Heart right ventricle (tissue), 16 donors: ENCODE data around the gene FAM76B. TPM values are rescaled to one million over a fixed set of nuclear protein-coding genes. Genes with fewer than 3 reads are reported as not detected.

ENCODE experiments used
- ATAC-seq, 8 donors: fragments of 200-7000 bp; cut with Tn5 transposase; one replicate each; pipeline ENCODE4 v1.9.1; 2020; ENCODE audit warnings: mild to moderate bottlenecking in 8 of 8, moderate library complexity in 8 of 8, moderate number of reproducible peaks in 1 of 8
- DNase-seq, 2 donors: peaks; one replicate each; pipeline ENCODE4 v3.0.0-alpha.2; 2020
- H3K27ac ChIP-seq, 10 donors: fragments of 200-600 bp; sonication (generic) in 2 of 10; one replicate each; pipeline versions ENCODE4 v1.5.0 to v1.8.0; 2020 to 2022; ENCODE audit warnings: mild to moderate bottlenecking in 3 of 10
- H3K27me3 ChIP-seq, 7 donors: fragments of 200-600 bp; one replicate each; pipeline ENCODE4 v1.8.0; 2021 to 2022; ENCODE audit warnings: mild to moderate bottlenecking in 2 of 7
- H3K36me3 ChIP-seq, 9 donors: fragments of 200-600 bp; sonication (generic) in 1 of 9; one replicate each; pipeline versions ENCODE4 v1.5.0 to v1.8.0; 2020 to 2022; ENCODE audit warnings: mild to moderate bottlenecking in 2 of 9
- H3K4me1 ChIP-seq, 9 donors: fragments of 200-600 bp; sonication (generic) in 1 of 9; one replicate each; pipeline versions ENCODE4 v1.5.0 to v1.8.0; 2020 to 2022; ENCODE audit warnings: mild to moderate bottlenecking in 4 of 9
- H3K4me3 ChIP-seq, 10 donors: fragments of 200-600 bp; sonication (generic) in 2 of 10; one replicate each; pipeline versions ENCODE4 v1.5.0 to v1.8.0; 2020 to 2022; ENCODE audit warnings: mild to moderate bottlenecking in 7 of 10, moderate library complexity in 2 of 10
- H3K9me3 ChIP-seq, 11 donors: fragments of 200-600 bp in 10 of 11; sonication (generic) in 2 of 11; one replicate each; pipeline versions ENCODE4 v1.5.0 to v1.8.0; 2013 to 2022; ENCODE audit warnings: mild to moderate bottlenecking in 2 of 11, control low read depth in 1 of 11, moderate library complexity in 1 of 11
- WGBS, 2 donors: extraction: QIAGEN DNeasy Blood & Tissue Kit; methylation state at CpG; one replicate each; pipeline ENCODE4 v1.1.7; 2013; ENCODE audit warnings: inconsistent platforms in 1 of 2; 5-methylcytosine and 5-hydroxymethylcytosine counted together
- intact Hi-C, 10 donors: fragments of 100-400 bp; cut with DNase I; formaldehyde crosslinking; loops; one replicate each; pipeline versions ENCODE4 v1.11.1 to v1.14.2; 2022
- polyA plus RNA-seq, 2 donors: library from polyadenylated mRNA; stranded (reverse); fragments of 200-250 nt; gene quantifications; one replicate each; pipeline ENCODE4 v1.2.3, GENCODE V29; 2013
- total RNA-seq, 10 donors: library from RNA; stranded (reverse); fragmentation: NEBNext Ultra II Directional in 3 of 10; extraction: Animal tissue kit (Norgen Biotek cat#: 25700) in 3 of 10; gene quantifications; one replicate each; pipeline versions ENCODE4 v1.2.1 to v1.2.4, GENCODE V29; 2021 to 2023
- TF ChIP-seq, protein P1 (sequence below), 9 donors: fragments of 200-600 bp; sonication (generic) in 2 of 9; IDR thresholded peaks; one replicate each; pipeline versions ENCODE4 v1.5.0 to v1.8.0; 2021 to 2022; ENCODE audit warnings: antibody characterized with exemption in 9 of 9, mild to moderate bottlenecking in 5 of 9, moderate library complexity in 1 of 9
- donor health status: Arrhythmogenic right ventricular cardiomyopathy.
- donor health status: ischemic (EF 13 %, LVEDD 7.1; RV severe dilation, severe dysfunction).
- donor health status: healthy with polysubstance abuse.
- donor health status: DM: no; HTN: yes; CAD: no.
- donor health status: DM: no; HTN: no; CAD: no.
- donor health status: ischemic (EF 25% LVEDD 6.9; RV normal size, moderate dysfunction).
- donor health status: ischemic (EF 25% LVEDD 5.7; RV mildly dilated, moderate dysfunction).
- donor health status: healthy.
- donor health status: DM: yes; HTN: yes; CAD: no.
- donor health status: Ischemic cardiomyopathy.
- donor health status: ischemic (EF 35%, LVEDD 5.7; RV mildly dilated, moderate dysfunction).
- donor health status: nonischemic (EF 11% LVEDD 7.7; RV severe dilation, severe dysfunction).
- donor health status: DM: yes; HTN: yes; CAD: no.
- donor health status: PGD.
- donor health status: ischemic (EF 29% LVEDD 5.4; RV normal size, mild dysfunction).
- donor health status: nonischemic (EF 23%, LVEDD 6.1; RV moderate dilation, normal function).

Gene FAM76B
- total and polyA plus RNA-seq, 12 donors, result 4.1 to 9.9 (median 7.7) TPM

DNA sequence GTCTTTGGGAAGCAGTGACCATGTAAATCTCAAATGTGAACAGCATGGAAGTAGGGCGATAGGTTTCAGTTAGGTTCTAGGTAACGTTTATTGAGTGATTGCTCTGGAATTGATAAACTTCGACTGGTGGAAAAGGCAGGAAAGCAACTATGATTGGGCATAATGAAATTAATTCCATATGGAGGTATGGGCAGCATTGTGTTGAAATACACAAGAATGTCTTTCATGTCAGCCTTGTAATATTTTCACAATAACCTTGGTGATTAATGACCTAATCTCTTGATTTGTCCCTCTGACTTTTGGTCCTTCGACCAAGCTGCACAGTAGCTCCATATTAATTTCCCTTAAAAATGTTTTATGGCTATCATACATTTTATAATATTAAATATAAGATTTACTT is 3.5 kb upstream of the FAM76B start:
- no peak overlapping the region for H3K27ac ChIP-seq
- TF ChIP-seq, protein P1, sequence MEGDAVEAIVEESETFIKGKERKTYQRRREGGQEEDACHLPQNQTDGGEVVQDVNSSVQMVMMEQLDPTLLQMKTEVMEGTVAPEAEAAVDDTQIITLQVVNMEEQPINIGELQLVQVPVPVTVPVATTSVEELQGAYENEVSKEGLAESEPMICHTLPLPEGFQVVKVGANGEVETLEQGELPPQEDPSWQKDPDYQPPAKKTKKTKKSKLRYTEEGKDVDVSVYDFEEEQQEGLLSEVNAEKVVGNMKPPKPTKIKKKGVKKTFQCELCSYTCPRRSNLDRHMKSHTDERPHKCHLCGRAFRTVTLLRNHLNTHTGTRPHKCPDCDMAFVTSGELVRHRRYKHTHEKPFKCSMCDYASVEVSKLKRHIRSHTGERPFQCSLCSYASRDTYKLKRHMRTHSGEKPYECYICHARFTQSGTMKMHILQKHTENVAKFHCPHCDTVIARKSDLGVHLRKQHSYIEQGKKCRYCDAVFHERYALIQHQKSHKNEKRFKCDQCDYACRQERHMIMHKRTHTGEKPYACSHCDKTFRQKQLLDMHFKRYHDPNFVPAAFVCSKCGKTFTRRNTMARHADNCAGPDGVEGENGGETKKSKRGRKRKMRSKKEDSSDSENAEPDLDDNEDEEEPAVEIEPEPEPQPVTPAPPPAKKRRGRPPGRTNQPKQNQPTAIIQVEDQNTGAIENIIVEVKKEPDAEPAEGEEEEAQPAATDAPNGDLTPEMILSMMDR (IDR thresholded peaks at IDR 0.05), result no peak
- H3K27me3 ChIP-seq, result no peaks in the 10 kb centered on the region
- no peak overlapping the region for H3K4me3 ChIP-seq
- 89 to 93% methylated on average over 4 of the region's 4 CpGs for WGBS, 2 donors
- intact Hi-C loops, result loop anchor here in 1 of 10 donors (5.0 kb wide), 1 partner anchor 129 kb away; the partner anchor contains the start of gene MTMR2
- DNase-seq (no peak), ATAC-seq (no peak)
- H3K9me3 ChIP-seq, result no peaks in the 10 kb centered on the region
- H3K4me1 ChIP-seq, result peaks cover 0 to 30% (median 25%) of the 10 kb centered on the region in 9 donors
- H3K36me3 ChIP-seq, result peaks cover 0 to 5% (median 0%) of the 10 kb centered on the region in 9 donors

DNA sequence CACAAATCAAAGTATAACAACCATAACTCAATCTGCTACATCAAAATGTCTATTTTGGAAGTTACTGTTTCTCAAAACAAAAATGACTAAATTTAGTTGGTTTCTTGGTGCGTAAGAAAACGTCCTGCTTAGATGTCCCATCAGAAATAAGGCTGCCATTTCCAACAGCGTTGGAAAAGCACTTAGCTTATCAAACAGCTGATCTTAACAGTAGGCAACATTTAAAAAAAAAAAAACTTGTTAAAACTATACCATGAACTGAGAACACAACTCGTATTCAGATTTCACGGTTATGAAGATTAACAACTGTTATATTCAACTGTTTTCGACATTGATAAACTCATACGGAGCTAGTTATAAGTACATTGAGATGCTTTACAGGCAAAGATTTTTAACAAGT is 3.1 kb upstream of the FAM76B start:
- intact Hi-C loops, result loop anchor here in 1 of 10 donors (5.0 kb wide), 1 partner anchor 130 kb away; the partner anchor contains the start of gene MTMR2
- no peaks in the 10 kb centered on the region for H3K9me3 ChIP-seq
- no peak overlapping the region for H3K27ac ChIP-seq
- DNase-seq (no peak), ATAC-seq (no peak)
- H3K27me3 ChIP-seq, result no peaks in the 10 kb centered on the region
- peaks cover 0 to 31% (median 26%) of the 10 kb centered on the region in 9 donors for H3K4me1 ChIP-seq
- TF ChIP-seq, protein P1 (IDR thresholded peaks at IDR 0.05), result no peak
- 93 to 94% methylated on average over 7 of the region's 7 CpGs for WGBS, 2 donors
- peaks cover 0 to 7% (median 0%) of the 10 kb centered on the region in 9 donors for H3K36me3 ChIP-seq
- H3K4me3 ChIP-seq, result no peak overlapping the region

DNA sequence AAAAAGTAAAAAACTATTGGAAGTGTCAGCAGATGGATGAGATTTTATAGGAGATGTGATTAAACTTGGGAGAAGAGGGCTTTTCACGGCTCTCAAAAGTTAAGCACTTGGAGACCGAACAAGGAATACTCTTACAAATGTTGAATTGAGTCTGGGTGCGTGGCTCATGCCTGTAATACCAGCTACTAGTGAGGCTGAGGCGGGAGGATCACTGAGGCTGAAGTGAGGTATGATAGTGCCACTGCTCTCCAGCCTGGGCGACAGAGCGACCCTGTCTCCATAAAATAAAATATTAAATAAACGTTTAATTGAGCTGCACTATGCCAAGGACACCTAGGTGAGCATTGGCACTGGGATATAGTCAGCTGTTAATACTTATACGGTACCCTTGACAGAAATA is 2.6 kb upstream of the FAM76B start:
- DNase-seq (no peak), ATAC-seq (no peak)
- no peaks in the 10 kb centered on the region for H3K27me3 ChIP-seq
- peaks cover 0 to 31% (median 26%) of the 10 kb centered on the region in 9 donors for H3K4me1 ChIP-seq
- WGBS, 2 donors, result 91 to 93% methylated on average over 8 of the region's 8 CpGs
- intact Hi-C loops, result loop anchor here in 1 of 10 donors (5.0 kb wide), 1 partner anchor 130 kb away; the partner anchor contains the start of gene MTMR2
- peaks cover 0 to 12% (median 5%) of the 10 kb centered on the region in 9 donors for H3K36me3 ChIP-seq
- H3K9me3 ChIP-seq, result no peaks in the 10 kb centered on the region
- peak overlapping the region in 1 of 10 donors; percentile 98 for H3K4me3 ChIP-seq
- no peak overlapping the region for H3K27ac ChIP-seq
- TF ChIP-seq, protein P1 (IDR thresholded peaks at IDR 0.05), result no peak

DNA sequence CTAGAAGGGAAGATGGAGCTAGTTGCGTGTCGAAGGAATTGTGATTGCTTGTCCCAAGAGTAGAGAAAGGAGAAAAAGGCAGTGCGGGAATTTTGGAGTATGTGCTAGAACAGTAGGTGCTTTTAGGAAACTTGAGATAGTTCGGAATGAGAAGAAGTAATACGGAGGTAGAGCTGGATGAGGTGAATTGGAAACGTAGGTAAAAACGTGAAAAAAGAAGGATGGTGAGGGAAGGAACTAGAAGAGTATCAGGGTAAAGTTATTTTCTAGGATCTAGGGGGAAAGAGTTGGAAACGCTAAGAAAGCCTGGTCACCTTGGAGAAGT is 2.1 kb upstream of the FAM76B start:
- no peak for ATAC-seq
- Histone ChIP-seq H3K27ac (peak overlapping the region in 2 of 10 donors; percentile 93 to 100), H3K36me3 (peaks cover 0 to 17% (median 7%) of the 10 kb centered on the region in 9 donors), H3K9me3 (no peaks in the 10 kb centered on the region), H3K27me3 (no peaks in the 10 kb centered on the region), H3K4me3 (peak overlapping the region in 9 of 10 donors; percentile 79 to 98 (median 92)), H3K4me1 (peaks cover 0 to 31% (median 26%) of the 10 kb centered on the region in 9 donors)
- 55 to 64% methylated on average over 8 of the region's 8 CpGs for WGBS, 2 donors
- no peak for DNase-seq
- intact Hi-C loops, result loop anchor here in 1 of 10 donors (5.0 kb wide), 1 partner anchor 131 kb away; the partner anchor contains the start of gene MTMR2
- TF ChIP-seq, protein P1 (IDR thresholded peaks at IDR 0.05), result no peak
